Measurements from ENCODE around the gene SPIRE2.

DNA sequence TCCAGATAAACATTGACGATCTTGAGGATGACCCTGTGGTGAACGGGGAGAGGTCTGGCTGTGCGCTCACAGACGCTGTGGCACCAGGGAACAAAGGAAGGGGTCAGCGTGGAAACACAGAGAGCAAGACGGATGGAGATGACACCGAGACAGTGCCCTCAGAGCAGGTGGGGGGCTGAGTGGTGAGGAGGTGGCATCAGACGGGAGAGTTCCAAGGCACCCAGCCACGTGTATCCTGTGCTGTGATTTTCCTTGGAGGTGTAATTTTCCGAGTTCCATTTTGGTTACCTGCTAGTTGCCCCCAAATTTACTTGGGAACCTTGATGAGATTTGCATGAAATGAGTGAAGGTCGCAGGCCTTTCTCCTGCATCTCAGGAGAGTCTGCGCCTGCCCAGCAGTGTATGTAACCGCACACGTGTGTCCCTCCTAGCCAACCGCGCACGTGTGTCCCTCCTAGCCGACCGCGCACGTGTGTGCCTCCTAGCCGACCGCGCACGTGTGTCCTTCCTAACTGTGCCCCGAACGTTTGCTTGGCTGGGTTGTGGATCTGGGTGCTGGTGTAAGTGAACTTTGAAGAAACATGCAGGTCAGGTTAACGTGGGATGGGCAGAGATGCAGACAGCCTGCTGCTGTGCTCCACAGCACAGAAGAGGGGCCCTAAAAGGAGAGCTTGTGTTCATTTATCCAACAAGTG, 55.2 kb downstream of the SPIRE2 start:
- TF ChIP-seq CTCF (IDR thresholded peaks at IDR 0.05), result no peak
- TF ChIP-seq POLR2AphosphoS5 (IDR thresholded peaks at IDR 0.05; ENCODE audit: low read depth, low read length), result no peak
- TF ChIP-seq REST (IDR thresholded peaks at IDR 0.05; ENCODE audit: insufficient read depth in 1 of 2, low read depth in 2 of 2, low read length in 1 of 2), result no peak
- TF ChIP-seq SIN3A (IDR thresholded peaks at IDR 0.05; ENCODE audit: borderline replicate concordance, insufficient read depth, low read depth, low read length), result no peak

Measured in Panc1 (cell line).